AG04450 (cell line): ENCODE measurements around the gene BACE1. TPM values are rescaled to one million over a fixed set of nuclear protein-coding genes. Genes with fewer than 3 reads are reported as not detected.
"Not testable (repeated sequence)": the region's sequence is repeated elsewhere in the genome, so short reads cannot be mapped to it uniquely, and the experiment has no call there.

Experiments
- CTCF ChIA-PET: fragments of 300-600, 350-600 bp; formaldehyde crosslinking; extraction: SDS; loops from one replicate; lab custom pipeline; 2022; ENCODE audit warnings: antibody characterized with exemption, inconsistent platforms; lab: Charles Lee
- POLR2A ChIA-PET: fragments of 350-600 bp; formaldehyde crosslinking; extraction: SDS; loops from one replicate; lab custom pipeline; 2021; ENCODE audit warnings: antibody characterized with exemption, inconsistent platforms; lab: Yijun Ruan, JAX
- DNase-seq: peaks from one replicate; pipeline ENCODE4 v3.0.0-alpha.2; 2011; ENCODE audit warnings: low read depth, low spot score
- H3K27ac ChIP-seq: one replicate; pipeline ENCODE4 v1.5.1; 2012; ENCODE audit warnings: low read depth, low read length, control low read depth
- H3K27me3 ChIP-seq: one replicate; pipeline ENCODE4 v1.6.0; 2012; ENCODE audit warnings: low read length; ENCODE audit not compliant: control insufficient read depth, insufficient read depth
- H3K4me3 ChIP-seq: 2 replicates; pipeline ENCODE4 v1.5.1; 2011; ENCODE audit warnings: mild to moderate bottlenecking, low read depth, low read length, control low read depth
- H3K9me3 ChIP-seq: 2 replicates; pipeline ENCODE4 v1.5.1; 2012; ENCODE audit warnings: low read length; ENCODE audit not compliant: control insufficient read depth, insufficient read depth
- polyA plus RNA-seq: library from polyadenylated mRNA; depleted of rRNA; stranded (reverse); fragments of >200 nt; gene quantifications from 2 replicates; pipeline ENCODE4 v1.2.3, GENCODE V29; 2011
- TF ChIP-seq, protein P1 (sequence below): IDR thresholded peaks from 2 replicates; pipeline ENCODE4 v1.5.1; 2011; ENCODE audit warnings: low read depth, low read length, control low read depth, inconsistent platforms

The BACE1 gene
- polyA plus RNA-seq, 1 experiment: 41.3 TPM

DNA sequence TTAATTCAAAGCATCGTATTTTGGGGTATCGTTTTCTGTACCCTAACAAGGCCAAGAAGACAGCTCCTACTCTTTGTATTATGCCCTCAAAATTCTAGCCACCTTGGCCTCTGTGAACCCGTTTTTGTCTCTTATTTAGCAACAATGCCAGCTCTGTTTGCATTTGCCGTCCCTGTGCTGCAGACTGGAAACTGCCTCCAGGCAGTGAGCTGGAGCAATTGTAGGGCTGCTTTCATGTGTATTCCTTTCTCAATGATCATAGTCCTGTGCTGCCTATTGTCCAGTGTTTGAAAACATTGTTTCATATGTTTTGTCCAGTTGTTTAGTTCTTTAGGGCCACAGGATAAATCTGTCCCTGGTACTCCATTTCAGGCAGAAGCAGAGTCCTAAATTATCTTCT, 44.8 kb downstream of the BACE1 start:
- no peak for DNase-seq
- POLR2A ChIA-PET: no interaction called here
- Histone ChIP-seq H3K27ac (no peak overlapping the region), H3K9me3 (no peaks in the 10 kb centered on the region), H3K4me3 (no peak overlapping the region), H3K27me3 (no peaks in the 10 kb centered on the region)
- CTCF ChIA-PET: interaction anchor here (0.5 to 0.8 kb wide), 2 partner anchors 9 to 350 kb away, joined by 3 read pairs; no protein-coding TSS in a partner anchor
- TF ChIP-seq, protein P1, sequence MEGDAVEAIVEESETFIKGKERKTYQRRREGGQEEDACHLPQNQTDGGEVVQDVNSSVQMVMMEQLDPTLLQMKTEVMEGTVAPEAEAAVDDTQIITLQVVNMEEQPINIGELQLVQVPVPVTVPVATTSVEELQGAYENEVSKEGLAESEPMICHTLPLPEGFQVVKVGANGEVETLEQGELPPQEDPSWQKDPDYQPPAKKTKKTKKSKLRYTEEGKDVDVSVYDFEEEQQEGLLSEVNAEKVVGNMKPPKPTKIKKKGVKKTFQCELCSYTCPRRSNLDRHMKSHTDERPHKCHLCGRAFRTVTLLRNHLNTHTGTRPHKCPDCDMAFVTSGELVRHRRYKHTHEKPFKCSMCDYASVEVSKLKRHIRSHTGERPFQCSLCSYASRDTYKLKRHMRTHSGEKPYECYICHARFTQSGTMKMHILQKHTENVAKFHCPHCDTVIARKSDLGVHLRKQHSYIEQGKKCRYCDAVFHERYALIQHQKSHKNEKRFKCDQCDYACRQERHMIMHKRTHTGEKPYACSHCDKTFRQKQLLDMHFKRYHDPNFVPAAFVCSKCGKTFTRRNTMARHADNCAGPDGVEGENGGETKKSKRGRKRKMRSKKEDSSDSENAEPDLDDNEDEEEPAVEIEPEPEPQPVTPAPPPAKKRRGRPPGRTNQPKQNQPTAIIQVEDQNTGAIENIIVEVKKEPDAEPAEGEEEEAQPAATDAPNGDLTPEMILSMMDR: no peak

DNA sequence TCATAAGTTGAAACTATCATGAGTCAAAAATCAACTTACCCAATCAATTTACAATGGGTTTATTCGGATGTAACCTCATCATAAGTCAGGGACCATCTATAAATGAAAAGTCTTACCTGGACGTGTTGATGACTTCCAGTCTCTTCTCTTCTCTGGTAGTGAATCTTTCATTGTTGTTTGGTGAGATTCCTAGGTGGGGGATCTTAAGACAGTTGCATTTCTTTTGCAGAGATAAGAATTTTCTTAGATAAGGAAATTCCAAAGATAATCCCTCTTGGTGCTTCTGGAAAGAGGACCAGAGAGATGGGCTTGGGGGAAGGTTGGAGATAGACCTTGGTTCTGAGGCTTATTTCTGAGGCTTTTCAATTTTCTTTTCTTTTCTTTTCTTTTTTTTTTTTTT, 46.2 kb downstream of the BACE1 start:
- Histone ChIP-seq H3K4me3 (no peak overlapping the region), H3K9me3 (no peaks in the 10 kb centered on the region), H3K27me3 (no peaks in the 10 kb centered on the region), H3K27ac (no peak overlapping the region)
- no peak for DNase-seq
- CTCF ChIA-PET: no interaction called here
- TF ChIP-seq, protein P1: no peak
- POLR2A ChIA-PET: no interaction called here

DNA sequence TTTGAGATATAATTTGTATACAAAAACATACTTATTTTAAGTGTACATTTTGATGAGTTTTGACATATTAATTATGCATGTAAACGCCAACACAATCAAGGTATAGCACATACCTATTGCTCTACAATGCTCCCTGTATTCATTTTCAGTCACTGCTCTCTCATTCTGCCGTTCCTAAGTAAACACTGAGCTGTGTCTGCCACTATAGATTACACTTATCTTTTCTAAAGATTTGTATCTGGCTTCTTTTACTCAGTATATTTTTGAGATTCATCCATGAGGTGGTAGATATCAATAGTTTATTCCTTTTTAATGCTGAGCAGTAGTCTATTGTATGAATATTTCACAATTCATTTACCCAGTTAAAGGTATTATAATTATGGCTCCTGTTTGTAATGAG, 50.3 kb downstream of the BACE1 start:
- Histone ChIP-seq H3K27me3 (no peaks in the 10 kb centered on the region), H3K9me3 (peaks cover 4% of the 10 kb centered on the region; the same call in 1 of the 2 replicates), H3K27ac (no peak overlapping the region), H3K4me3 (no peak overlapping the region)
- ChIA-PET POLR2A (no interaction called here), CTCF (no interaction called here)
- TF ChIP-seq, protein P1: no peak
- DNase-seq: no peak

DNA sequence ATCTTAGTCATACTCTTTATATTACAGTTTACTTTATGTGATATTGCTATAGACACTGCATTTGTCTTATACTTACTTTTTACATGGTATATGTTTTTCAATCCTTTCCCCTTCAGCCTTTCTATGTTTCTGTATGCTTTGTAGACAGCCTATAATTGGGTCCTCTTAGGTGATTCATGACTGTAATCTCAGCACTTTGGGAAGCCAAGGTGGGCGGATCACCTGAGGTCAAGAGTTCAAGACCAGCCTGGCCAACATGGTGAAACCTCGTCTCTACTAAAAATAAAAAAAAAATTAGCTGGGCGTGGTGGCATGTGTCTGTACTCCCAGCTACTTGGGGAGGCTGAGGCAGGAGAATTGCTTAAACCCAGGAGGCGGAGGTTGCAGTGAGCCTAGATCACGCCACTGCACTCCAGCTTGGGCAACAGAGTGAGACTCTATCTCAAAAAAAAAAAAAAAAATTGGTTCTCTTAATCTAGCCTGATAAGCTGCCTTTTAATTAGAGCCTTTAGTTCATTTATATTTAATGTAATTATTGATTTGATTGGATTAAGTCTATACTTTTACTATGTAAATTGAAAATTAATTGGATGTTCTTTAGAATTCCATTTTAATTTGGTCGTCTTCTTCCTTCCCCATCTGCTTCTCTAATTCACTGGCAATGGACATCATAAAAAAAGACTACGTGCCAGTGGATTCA, 51.3 kb downstream of the BACE1 start:
- POLR2A ChIA-PET, H3K4me3 ChIP-seq, H3K9me3 ChIP-seq, H3K27me3 ChIP-seq, CTCF ChIA-PET, H3K27ac ChIP-seq, DNase-seq: not testable (repeated sequence)

DNA sequence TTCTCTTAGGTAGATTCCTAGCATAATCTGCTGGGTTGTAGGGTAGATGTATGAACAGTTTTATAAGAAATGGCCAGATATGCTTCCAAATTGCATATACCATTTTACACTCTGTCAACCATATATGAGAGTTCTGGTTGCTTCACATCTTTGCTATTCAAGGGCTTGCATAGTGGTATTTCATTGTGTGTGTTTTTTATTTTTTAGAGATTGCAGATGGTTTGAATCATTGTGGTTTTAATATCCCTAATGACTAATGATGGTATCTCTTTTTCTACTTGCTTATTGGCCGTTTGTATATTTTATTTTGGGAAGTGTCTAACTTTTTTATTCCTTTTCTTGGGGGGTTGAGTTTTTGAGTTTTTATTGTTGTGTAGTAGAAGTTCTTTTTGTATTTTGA, 56.6 kb downstream of the BACE1 start:
- ChIA-PET POLR2A (no interaction called here), CTCF (interaction anchor here (1.1 kb wide), 1 partner anchor 19 kb away, joined by 3 read pairs; no protein-coding TSS in a partner anchor)
- TF ChIP-seq, protein P1: no peak
- no peak overlapping the region for H3K4me3 ChIP-seq
- H3K27ac ChIP-seq: no peak overlapping the region
- no peak for DNase-seq
- H3K27me3 ChIP-seq: no peaks in the 10 kb centered on the region
- peaks cover 4% of the 10 kb centered on the region; the same call in 1 of the 2 replicates for H3K9me3 ChIP-seq
